Cortex of kidney (tissue), 1 donor: ENCODE data around the gene LAMC3.

Source experiments
- DNase-seq: peaks from one replicate; lab custom pipeline; 2025; lab: John Stamatoyannopoulos, UW

Gene LAMC3

DNA sequence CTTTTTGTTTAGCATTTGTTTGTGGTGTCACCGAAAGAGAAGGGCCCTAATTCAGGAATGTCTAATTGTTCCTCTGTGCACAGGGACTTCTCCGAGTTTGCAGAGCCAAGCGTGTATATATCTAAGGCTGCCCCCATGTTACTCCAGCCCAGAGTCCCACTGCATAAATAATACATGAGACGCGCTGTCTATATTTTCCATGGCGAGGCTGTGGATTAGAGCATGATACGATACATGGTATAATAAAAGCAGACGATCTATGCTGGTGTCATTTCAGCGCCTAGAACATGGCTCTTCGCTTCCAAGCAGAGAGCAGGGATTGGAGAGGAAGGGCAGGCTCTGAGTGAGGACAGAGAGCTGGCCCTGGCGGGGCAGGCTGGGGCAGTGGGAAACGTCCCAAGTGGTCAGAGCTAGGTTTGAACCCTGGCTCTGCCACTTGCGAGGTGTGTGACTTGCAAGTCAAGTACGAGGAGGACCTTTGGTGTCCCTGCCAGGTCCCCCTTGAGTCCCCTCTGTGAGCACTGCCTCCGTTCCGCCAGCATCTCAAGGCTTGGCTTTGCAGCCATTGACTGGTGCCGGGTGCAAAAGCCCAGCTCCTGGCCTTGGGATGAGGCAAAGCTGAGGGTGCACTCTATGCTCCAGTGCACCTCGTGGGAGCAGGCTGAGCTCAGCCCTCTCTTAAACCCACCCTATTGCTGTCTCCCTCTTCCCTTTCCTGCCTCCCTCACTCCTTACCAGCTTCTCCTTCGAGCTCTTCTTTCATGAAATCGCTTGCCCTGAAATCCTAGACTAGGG lies 29.2 kb upstream of the LAMC3 start:
- DNase-seq: no peak

DNA sequence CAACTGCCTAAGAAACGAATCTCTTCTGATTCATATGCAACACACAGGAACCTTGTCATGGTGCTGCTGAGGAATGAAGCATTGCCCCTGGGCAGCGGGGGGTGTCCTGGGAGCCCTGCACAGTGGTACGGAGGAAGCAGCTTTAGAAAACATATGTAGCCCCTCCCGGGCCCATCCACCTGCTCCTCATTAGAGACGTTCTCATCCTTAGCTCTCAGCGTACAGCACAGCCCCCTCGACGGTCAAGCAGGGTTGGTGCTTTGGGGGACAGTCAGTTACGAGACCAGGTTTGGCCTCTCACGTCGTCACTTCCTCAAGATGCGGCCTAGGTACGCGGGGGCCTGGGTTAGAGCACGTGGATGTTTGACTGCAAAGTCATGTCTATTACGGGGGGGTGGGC lies 28.4 kb upstream of the LAMC3 start:
- no peak for DNase-seq

DNA sequence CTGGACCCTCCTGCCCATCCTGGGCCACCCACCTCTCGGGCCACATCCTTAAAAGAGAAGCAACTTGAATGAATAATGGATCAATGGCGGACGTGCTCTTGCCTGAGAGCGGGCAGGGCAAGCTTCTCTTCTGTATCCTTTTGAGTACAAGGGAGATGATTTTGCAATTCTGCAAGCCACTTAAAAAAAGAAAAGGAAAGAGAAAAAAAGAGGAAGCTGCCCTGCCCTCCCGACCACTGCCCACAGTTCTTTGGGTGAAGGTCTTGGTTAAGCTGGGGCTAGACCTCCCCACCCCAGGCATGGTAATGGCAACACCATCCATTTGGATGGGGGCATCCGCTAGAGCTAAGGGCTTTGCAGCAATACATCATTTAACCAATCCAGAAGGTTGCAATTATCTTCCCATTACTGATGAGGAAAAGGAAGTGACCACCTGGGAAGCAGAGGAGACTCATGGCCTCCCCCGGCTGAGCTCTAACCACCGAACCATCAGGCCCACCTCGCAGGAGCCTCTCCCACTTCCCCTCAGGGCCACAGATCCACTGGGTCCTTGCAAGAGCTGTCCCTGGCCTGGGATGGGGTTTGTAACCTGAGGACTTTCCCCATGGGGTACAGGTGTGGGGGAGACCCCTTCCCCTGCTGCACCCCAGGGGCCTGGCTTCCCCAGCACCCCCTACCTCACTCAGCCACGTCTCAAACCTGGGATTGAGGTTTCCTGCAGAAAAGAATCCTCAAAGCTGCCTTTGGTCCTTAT lies 27.8 kb upstream of the LAMC3 start:
- DNase-seq: no peak

DNA sequence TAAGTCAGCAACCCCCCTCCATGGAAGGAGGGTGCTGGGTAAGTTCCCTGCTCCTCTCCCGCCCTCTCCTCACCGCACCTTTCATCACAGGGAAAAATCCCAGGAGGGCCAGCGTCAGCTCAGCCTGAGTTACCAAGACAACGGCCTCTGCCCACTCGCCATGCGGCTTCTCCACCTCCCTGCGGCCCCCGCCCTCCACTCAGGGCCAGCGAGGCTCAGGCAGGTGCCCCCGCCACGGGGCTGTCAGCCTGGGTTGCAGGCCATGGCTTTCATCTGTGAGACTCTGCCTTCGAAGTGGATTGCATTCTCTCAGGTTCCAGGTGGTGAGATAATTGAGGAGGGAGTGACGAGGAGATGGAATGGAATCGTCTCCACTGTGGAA lies 27.2 kb upstream of the LAMC3 start:
- no peak for DNase-seq

DNA sequence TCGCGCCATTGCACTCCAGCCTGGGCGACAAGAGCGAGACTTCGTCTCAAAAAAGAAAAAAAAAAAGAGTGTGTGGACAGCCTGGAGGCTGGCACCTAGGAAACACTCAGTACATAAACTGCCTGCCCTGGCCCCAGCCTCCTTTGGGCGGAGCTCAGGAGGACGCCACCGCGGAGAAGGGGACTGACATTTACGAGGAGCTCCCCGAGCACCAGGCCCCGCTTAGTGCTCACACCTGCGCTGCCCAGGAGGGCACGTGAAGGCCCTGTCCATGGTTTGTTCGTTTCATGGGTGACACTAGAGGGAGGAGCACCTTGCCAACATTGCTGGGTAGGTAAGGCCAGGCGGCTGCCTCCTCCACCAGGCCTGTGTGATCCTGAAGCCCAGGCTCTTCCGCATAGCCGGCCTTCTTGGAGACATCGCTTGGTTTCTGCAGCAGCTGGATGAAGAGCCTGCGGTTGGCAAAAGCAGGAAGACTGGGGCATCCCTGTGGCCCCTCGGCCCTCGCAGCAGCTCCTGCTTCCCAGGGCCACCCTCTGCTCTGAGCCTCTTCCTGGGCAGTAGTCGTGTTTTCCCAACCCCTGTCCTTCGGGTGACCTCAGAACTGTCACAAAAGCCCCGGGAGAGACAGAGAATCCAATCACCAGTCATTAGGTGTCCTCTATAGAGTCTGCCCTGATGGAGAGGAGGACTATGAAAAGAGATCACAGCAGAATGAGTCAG lies 26.2 kb upstream of the LAMC3 start:
- no peak for DNase-seq

DNA sequence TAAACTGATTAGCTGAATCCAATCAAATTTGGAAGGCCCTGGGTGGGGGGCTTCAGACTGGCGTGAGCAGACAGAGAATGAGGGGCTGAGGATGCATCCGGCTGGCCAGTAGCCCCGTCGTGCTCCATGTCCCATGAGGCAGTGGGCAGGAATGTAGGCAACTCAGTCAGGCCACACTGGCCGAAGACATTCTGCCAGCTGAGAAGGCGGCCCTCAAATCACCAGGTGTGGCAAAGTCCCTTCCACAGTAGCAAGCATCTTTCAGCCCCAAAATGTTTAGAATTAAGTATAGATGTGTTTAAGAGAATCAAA lies 25.7 kb upstream of the LAMC3 start:
- no peak for DNase-seq

DNA sequence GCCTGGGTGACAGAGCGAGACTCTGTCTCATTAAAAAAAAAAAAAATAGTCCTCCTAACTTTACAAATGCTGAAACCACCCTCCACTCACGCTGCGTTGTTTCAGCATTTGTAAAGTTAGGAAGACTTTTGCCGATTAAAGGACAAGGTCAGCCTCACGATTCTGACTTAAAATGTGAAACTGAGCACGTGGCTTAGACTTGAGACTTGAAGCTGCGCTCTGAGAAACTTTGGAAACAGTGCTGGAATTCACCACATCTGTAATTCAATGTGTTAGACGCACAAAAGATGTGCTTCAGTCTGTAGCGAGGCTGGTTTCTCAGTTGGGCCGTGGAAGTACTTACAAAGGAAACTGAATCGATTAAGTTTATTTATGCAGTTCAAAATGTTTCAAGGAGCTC lies 25.0 kb upstream of the LAMC3 start:
- DNase-seq: no peak

DNA sequence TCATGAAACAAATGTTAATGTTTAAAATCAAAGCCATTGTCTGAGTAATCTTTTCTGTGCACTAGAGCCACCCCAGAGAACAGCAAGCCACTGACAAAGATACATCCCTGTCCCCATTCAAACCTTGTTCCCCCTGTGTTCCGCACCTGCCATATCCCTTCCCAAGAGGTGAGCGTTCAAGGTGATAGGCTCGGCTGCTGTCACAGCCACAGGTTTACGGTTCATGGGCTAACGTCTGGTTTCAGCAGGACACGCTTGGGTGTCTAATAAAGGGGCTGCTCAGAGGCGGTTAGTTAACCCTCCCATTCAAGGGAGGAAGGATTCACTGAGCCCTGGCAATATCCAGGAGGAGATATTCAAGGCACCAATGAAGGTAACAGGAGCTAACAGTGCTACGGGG lies 24.5 kb upstream of the LAMC3 start:
- DNase-seq: no peak

DNA sequence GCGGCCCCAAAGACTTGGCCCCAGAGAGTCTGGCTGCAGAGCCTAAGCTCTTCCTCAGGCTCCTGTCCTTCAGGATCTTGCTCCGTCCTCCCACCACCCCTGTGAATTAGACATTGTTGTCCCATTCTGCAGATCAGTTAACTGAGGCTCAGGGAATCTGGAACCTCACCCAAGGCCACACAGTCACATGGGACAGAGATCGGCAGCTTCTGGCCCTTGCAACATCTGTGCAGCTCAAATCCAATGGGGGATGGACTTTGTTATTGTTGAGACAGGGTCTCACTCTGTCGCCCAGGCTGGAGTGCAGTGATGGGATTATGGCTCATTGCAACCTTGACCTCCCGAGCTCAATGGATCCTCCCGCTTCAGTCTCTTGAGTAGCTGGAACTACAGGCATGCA lies 23.9 kb upstream of the LAMC3 start:
- DNase-seq: no peak

DNA sequence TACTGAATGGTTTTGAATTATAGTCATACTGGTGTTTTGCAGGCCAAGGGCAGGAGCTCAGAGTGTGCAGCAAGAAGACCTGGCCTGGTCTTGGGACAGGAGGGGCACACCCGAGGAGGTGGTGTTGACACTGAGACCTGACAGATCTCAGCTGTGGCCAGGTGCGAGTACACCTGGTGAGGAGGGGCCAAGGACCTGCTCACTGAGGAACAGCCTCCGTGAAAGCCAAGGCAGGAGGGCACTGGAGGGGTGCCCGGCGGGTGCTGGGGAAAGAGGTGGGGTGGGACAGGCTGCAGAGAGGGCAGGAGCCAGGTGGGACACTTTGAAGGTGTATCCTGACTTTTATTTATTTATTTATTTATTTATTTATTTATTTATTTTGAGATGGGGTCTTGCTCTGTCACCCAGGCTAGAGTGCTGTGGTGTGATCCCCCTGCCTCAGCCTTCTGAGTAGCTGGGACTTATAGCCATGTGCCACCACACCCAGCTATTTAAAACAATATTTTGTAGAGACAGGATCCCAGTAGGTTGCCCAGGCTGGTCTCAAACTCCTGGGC lies 23.3 kb upstream of the LAMC3 start:
- no peak for DNase-seq

DNA sequence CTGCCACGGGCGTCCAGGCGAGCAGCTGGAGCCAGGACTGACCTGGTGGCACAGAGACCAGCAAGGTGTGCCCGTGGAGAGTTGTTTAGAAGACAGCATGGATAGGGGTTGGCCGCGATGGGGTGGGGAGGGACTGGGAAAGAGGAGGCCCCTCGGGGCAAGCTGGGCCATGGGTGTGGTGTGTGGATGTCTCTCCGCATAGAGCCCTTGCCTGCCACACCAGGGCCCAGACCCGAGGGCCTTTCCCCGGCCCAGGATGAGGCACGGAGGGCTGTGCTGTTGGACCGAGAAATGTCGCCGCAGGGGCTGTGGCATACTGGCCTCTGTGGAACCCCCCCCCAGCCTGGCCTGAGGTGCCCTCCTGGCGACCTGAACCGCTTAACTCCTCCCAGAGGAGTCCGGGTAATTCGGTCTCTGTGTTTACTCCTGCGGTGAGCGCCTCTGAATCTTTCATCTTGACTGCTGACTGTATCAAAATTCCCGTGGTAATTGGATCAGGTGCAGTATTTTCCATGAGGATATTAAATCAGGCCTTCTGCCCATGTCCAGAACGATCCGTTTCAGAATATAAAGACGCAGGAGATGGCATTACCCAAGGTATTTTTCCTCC lies 22.5 kb upstream of the LAMC3 start:
- no peak for DNase-seq

DNA sequence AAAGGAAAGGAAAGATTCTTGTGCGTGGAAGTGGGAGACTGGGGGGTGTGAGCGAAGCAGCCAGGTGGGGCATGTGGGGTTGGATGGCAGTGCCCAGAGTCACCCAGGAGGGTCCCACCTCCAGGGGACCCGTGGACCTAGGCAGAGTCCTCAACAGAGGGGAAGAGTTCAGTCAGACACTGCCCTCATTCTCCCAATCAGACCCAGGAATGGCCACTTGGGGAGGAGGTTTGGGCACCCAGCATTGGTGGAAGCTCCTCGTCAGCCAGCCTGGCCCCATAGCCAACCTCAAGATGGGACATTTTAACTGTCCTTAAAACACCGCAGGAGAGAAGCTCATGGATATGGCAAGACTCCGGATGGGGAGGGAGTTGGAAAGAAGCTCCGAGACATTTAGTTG lies 21.9 kb upstream of the LAMC3 start:
- no peak for DNase-seq

DNA sequence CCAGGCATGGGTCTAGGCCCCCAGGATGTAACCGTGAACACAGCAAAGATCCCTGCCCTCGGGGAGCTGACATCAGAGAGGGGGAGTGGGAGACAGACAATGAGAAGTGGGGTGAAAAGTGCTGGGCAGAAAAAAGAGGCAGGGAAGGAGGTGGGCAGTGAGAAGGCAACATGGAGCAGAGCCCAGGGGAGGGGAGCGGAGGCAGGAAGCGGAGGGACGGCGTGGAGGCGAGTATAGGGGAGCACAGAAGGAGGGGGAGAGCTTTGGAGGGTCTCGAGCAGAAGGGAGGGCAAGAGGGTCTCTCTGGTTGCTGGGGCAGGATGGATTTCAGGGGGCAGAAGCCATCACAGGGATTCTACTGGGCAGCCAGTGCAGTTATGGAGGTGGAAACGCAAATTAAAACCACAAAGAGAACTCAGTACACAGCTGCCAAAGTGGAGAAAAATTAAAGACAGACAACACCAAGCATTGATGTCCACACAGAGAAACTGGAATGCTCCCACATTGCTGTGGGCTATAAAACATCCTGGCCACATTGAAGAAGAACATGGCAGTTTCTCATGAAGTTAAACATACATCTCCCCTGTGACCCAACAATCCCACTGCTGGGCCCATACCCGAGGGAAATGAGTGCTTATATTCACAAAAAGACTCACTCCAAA lies 21.1 kb upstream of the LAMC3 start:
- no peak for DNase-seq

DNA sequence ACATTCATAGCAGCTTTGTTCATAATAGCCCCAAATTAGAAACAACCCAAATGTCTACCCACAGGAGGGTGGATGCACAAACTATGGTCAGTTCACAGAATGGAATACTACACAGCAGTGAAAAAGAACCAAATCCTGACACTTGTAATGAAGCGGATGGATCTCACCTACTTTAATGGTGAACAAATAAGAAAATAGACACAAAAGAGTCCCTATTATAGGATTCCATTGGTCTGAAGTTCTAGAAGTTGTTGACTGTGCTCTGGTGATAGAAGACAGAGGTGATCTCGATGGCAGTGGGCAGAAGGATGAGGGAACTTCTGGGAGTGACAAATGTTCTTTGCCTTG lies 20.6 kb upstream of the LAMC3 start:
- DNase-seq: no peak

DNA sequence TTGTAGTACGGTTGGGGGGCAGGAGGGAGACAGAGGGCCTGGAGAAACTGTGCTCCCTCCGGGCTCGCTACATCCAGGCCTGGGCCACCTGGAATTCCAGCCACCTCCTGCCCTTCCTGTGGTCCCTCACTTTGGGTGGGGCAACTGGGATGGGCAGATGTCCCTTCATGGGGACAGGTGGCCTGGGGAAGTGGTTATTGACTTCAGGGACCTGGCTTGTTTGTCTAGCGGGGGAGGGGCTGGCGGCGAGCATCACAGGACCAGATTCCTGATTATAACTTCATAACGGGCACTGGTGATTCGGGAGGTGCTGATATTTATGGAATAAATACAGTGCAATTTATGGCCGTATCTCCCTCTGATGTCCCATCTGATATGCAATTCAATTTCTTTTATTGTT lies 20.1 kb upstream of the LAMC3 start:
- DNase-seq: no peak

DNA sequence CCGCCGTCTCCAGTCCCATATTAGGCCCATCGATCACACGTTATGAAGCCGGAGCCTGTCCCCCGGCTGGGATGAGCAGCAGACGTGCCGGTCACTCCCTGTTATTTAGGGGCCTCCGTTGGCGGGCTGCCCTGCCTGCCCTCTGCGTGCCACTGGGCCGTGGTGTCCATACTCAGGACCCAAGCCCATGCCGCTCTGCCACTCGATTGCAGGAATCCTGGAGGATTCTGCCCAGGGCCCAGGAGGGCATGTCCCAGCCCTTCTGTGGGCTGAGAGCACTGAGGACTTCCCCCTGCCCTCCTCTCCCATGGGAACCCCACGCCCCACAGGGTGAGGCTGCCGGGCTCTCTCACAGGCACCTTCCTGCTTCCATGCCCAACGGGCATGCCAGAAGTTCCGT lies 19.6 kb upstream of the LAMC3 start:
- DNase-seq: no peak

DNA sequence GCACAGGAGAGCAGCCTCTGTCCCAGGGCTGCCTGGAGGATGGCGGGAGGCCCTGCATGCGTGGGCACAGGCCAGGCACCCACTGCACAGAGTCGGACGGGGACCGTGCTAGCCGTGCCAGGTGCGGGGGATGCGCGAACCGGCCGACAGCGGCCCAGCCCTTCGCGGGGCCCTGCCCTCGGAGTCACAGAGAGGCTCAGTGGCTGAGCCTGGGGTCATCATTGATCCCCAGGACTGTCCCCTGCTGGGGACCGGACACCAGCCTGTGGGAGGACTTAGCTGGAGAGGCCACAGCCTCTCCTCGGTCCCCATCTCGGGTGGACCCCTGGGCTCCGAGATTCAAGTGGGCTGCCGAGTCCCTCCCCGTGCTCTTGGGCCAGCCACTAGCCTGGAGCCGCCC lies 19.1 kb upstream of the LAMC3 start:
- no peak for DNase-seq

DNA sequence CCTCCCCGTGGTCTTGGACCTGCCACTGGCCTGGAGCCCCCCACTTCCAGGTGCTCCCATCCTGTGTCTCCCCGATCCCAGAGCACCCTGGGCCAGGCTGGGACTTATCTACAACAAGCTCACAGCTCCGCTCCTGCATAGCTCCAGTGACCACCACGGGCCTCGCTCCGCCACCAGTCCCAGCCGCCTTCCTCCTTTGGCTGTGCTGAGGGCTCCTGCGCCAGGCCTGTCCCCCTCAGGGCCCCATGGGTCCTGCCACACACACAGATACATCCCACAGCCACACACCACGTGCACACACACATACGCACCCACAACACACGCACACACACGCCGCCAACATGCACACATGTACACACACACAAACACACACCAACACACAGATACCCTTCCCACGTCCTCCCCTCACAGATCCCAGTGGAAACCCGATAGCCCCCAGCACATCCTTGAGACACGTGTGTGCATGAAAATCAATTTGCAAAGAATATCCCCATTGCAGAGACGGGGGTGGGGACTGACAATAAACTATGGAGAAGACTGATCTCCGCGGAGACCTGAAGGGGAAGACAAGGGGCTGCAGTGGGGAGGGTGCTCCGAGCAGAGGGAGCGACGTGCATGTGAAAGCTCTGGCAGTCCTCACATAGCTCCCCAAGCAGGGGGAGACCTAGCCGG lies 18.5 kb upstream of the LAMC3 start:
- no peak for DNase-seq

DNA sequence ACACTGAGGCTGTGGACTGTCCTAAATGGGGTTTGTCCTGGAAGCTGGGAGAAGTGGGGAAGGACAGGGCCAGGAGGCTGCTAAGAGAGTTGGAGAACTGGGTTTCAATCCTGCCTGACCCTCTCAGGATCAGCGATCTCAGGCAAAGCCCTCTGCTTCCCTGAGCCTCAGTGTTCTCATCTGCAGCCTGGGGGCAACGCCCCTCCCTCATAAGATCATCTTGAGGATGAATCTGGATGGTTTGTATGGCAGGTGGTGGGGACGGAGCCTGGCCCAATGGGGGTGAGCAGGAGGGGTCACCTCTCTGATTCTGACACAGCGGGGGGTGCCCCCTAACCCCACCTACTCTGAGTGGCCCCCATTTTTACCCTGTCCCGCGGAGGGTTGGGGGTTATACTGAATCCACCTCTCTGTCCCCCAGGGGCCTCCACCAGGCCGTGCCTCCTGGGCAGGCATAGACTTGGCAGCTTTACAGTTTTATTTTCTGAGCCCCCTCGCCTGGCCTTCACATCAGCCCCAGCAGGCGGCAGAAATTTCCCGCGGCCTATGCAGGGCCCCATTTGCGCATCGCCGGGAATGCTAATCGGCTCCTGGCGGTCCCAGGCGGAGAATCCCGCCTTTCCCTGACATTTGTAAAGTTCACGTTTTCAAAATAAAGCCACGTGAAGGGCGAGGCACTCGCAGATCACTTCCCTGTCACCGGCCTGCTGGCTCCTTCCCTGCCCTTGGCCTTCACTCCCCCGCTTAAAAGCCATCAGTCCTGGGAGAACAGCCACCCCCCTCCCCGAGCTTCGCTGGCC lies 17.8 kb upstream of the LAMC3 start:
- no peak for DNase-seq

DNA sequence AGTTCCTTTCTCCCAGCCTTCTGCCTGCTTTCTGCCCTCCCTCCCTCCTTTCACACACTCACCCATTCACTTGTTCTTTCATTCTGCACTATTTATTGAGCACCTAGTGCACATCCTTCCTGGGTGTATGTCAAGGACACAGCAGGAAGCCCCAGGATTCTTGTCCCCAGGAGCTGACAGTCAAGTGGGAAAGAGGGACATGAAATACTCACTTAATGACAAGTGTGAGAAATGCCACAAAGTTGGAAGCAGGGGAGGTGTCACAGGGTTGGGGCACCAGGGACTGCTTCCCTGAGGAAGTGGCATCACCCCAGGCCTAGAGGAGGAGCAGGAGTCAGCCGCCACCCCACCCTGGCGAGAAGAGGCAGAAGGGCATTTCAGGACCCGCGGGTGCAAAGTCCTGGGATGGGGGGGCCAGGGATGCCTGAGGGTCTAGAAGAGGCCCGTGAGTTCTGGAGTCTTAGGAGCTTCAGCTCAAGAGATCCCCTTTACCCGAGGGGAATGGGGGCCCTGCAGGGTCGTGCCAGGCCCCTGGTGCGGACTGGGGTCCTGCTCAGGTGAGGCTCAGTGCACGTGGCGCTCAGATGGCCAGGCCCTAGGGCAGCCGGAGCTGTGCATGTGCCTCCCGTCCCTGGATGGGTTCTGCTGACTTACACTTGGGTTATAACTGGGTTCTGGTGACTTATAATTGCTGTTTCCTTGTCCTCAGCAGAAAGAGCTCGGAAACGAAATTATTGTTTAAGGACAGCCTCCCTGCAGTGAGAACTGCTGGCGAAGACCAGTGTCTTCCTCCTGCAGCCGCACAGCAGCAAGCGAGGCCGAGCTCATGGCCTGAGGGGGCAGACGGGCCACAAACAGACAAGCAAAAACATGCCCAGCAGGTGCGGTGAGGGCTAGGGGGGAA lies 16.9 kb upstream of the LAMC3 start:
- DNase-seq: no peak
